Activated CD4-positive, alpha-beta T cell treated with anti-CD3 and anti-CD28 coated beads, Interleukin-2, amount 50 U/mL, for 24 hours (primary cell): Measurements from ENCODE around the gene MSANTD1.

ENCODE experiments used
- DNase-seq, 2 donors: peaks; one replicate each; pipeline ENCODE4 v3.0.0-alpha.2; 2020; ENCODE audit warnings: low read depth in 1 of 2, low spot score in 1 of 2

MSANTD1 gene

GRCh38 chr4:3248811-3249661 is at the start of gene MSANTD1:
MSANTD1 (plus strand) TSS chr4:3249159; CDS start chr4:3249223, 64 bp downstream.
- no peak for DNase-seq

- DNase-seq = no peak
Measured at GRCh38 chr4:3199653-3200422, 49.1 kb upstream of the MSANTD1 start.

GRCh38 chr4:3200423-3201090 is 48.4 kb upstream of the MSANTD1 start:
- no peak for DNase-seq

- peak; percentile 9 to 58 for DNase-seq
Measured at GRCh38 chr4:3201718-3202702, 46.9 kb upstream of the MSANTD1 start.

DNA sequence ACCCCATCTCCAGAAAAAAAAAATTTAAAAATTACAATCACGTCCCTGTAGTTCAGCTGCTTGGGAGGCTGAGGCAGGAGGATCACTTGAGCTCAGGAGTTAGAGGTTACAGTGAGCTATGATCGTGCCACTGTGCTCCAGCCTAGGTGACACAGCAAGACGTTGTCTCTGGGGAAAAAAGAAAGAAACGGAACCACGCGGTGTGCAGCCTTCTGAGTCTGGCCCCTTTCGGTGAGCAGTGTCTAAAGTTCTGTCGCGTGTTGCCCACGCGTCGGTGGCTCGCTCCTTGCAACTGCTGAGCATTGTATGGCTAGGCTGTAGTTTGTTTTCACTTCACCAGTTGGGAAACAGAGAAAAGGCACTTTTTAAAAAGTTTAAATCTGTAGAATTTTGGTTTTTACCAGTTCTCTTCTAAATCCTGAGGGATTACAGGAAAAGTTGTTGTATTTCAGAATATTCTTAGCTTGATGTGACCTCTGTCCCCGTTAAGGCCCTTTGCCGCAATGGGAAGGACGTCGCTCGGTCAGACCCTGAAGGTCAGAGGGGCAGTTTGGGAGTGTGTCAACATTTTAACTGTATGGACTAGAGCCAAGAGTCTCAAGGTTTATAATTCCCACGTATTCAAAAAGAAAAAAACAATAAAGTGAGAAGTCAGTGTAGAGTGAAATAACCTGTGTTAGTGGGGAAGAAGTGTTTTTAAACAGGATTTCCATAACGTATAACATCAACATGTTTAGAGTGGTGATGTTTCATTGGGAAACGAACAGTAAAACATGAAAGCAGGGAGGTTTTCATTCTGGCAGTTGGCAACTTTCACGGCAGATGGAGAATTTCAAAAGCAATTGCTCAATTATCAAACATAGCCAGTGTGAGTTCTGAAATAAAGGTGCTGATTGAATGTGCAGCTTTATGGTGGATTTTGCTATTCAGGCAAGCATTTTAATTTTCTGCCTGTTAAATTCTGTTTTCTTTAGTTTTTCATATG is 45.8 kb upstream of the MSANTD1 start:
- peak in 1 of 2 donors; percentile 17 for DNase-seq

GRCh38 chr4:3203971-3204431 is 45.0 kb upstream of the MSANTD1 start:
- DNase-seq = no peak

DNA sequence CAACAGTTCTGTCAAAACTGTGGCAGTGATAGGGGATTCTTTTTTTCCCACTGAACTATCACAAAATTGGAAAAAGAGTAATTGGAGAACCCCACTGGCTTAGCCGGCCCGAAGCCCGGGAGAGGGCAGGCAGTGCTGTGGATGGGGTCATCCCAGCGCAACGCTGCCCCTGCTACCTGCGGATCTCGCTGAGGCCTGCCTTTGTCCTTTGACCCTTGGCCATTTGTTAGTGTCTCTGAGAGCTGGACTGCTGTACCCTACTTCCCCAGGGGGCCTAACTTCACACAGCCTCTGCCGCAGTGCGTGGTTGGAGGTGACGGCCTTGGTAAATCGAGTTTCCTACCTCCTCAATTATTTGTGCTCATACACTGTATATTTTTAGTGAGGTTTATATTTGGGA is 43.0 kb upstream of the MSANTD1 start:
- no peak for DNase-seq

GRCh38 chr4:3206439-3207100 is 42.4 kb upstream of the MSANTD1 start:
- DNase-seq = no peak

- no peak for DNase-seq
Measured at GRCh38 chr4:3207531-3208037, 41.4 kb upstream of the MSANTD1 start.

DNA sequence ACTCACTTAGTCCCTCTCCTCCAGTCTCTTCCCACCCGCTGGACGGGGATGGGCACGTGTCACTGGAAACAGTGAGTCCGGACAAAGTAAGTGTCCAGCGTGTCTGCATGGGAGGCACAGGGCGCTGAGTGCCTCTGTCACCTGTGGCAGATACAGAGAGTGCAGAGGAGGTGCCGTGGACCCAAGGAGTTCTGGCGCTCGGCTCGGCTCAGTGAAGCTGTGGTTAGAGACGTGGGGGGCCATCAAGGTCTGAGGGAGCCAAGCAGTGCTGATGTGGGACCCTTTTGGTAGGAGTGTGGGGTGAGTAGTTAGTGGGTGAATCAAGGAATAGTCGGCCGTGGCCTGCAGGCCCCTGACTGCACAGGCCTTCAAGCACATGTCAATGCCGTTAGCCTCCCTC is 40.1 kb upstream of the MSANTD1 start:
- no peak for DNase-seq

- no peak for DNase-seq
Measured at GRCh38 chr4:3209551-3210325, 39.2 kb upstream of the MSANTD1 start.

GRCh38 chr4:3210467-3210866 is 38.5 kb upstream of the MSANTD1 start:
- no peak for DNase-seq

- no peak for DNase-seq
Measured at GRCh38 chr4:3211866-3212265, 37.1 kb upstream of the MSANTD1 start.

DNA sequence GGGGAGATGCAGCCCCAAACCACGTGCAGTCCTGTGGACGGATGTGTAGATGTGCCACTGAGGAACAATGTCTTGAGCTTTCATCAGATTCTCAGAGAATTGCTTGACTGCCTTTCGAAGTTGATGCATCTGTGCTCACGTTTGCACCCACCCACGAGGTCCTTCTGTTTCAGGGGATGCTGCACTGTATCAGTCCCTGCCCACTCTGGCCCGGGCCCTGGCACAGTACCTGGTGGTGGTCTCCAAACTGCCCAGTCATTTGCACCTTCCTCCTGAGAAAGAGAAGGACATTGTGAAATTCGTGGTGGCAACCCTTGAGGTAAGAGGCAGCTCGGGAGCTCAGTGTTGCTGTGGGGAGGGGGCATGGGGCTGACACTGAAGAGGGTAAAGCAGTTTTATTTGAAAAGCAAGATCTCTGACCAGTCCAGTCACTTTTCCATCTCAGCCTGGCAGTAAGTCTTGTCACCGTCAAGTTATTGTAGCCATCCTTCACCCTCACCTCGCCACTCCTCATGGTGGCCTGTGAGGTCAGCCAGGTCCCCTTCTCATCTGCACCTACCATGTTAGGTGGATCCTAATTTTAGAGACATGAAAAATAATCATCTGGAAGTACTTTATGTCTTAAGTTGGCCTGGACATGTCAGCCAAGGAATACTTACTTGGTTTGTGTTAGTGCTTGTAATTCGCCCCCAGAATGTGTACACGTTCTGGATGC is 36.4 kb upstream of the MSANTD1 start:
- DNase-seq = no peak

DNA sequence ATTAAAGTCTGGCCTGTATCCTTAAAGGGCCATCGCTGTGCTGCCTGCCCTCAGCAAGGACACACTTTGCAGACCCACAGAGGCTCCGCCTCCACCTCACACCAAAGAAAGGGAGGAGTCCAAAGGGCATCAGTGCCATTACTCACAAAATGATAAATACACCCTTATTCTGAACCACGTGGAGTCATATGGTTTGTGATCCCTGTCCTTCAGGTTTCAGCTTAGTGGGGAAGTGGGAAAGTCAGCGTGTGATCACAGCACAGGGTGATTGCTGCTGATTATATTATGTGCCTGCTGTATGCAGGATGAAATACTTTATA is 35.9 kb upstream of the MSANTD1 start:
- no peak for DNase-seq

- no peak for DNase-seq
Measured at GRCh38 chr4:3213661-3214250, 35.2 kb upstream of the MSANTD1 start.

DNA sequence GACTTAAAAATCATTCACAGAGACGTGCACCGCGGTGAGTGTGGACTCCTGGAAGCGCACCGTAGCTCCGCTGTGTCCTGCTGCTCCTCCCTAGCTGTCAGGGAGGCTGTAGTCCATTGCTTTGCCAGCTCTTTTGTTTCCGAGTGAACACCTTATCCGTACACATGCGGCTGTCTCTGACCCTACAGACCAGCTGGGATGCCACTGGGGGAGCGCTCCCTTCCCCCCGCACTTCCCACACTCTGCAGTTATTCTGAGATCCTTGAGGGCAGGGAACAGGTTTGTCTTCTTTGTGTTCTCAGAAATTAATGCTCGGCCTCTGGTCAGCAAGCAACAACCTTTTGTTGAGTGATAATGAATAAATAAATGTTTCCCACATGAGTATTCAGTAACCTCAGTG is 33.7 kb upstream of the MSANTD1 start:
- no peak for DNase-seq
